Prostate gland (tissue), 2 donors: ENCODE measurements around the gene CRPPA.

Source experiments
- CTCF ChIP-seq, 4 experiments: fragments of 200-600 bp in 2 of 4; fragments of 450-650 bp in 2 of 4; sonication (generic) in 2 of 4; IDR thresholded peaks; 1 replicate in 3 of 4; 2 replicates in 1 of 4; pipeline ENCODE4 v1.5.1; 2016 to 2019; ENCODE audit warnings: antibody characterized with exemption in 4 of 4, mild to moderate bottlenecking in 2 of 4, moderate library complexity in 2 of 4
- POLR2A ChIP-seq: fragments of 450-650 bp; IDR thresholded peaks from one replicate; pipeline ENCODE4 v1.6.1; 2016; ENCODE audit warnings: antibody characterized with exemption, mild to moderate bottlenecking
- POLR2AphosphoS5 ChIP-seq: sonication (generic); formaldehyde crosslinking; IDR thresholded peaks from one replicate; pipeline ENCODE4 v1.6.1; 2017; ENCODE audit warnings: antibody characterized with exemption

GRCh38 chr7:16404636-16405035, 16.7 kb downstream of the CRPPA start:
- TF ChIP-seq POLR2A (no peak), CTCF (IDR thresholded peaks at IDR 0.05) (no peak), POLR2AphosphoS5 (no peak)
